Activated B cell treated with CpG ODN at 0.5 μM for 24 hours (primary cell): ENCODE results near the gene RBM14. TPM values are rescaled to one million over a fixed set of nuclear protein-coding genes. Genes with fewer than 3 reads are reported as not detected.

Experiments used
- ATAC-seq: fragments of 200-7000 bp; cut with Tn5 transposase; one replicate; pipeline ENCODE4 v1.10.0; 2021; ENCODE audit warnings: low read depth, mild to moderate bottlenecking, moderate library complexity
- CTCF ChIA-PET: fragments of 350-600 bp; sonication (Branson Sonifier 250); formaldehyde crosslinking; loops from one replicate; lab custom pipeline; 2021; ENCODE audit warnings: antibody characterized with exemption; lab: Charles Lee
- POLR2A ChIA-PET: fragments of 350-600 bp; sonication (Branson Sonifier 250); formaldehyde crosslinking; loops from one replicate; lab custom pipeline; 2021; ENCODE audit warnings: antibody characterized with exemption; lab: Charles Lee
- DNase-seq: peaks from one replicate; pipeline ENCODE4 v3.0.0; 2022
- H3K27ac Mint-ChIP-seq: one replicate; pipeline ENCODE4 v1.8.0; 2020; ENCODE audit warnings: mixed read lengths
- H3K27me3 Mint-ChIP-seq: one replicate; pipeline ENCODE4 v1.8.0; 2021; ENCODE audit warnings: mixed read lengths
- H3K36me3 Mint-ChIP-seq: one replicate; pipeline ENCODE4 v1.8.0; 2021; ENCODE audit warnings: low read depth, mixed read lengths
- H3K4me1 Mint-ChIP-seq: one replicate; pipeline ENCODE4 v1.8.0; 2021; ENCODE audit warnings: mixed read lengths
- H3K4me3 Mint-ChIP-seq: one replicate; pipeline ENCODE4 v1.8.0; 2020; ENCODE audit warnings: mild to moderate bottlenecking, mixed read lengths
- H3K9me3 Mint-ChIP-seq: one replicate; pipeline ENCODE4 v1.8.0; 2020; ENCODE audit warnings: mixed read lengths
- intact Hi-C: fragments of 100-400 bp; cut with micrococcal nuclease; formaldehyde crosslinking; loops from one replicate; pipeline ENCODE4 v1.15.1; 2024
- total RNA-seq: library from RNA; stranded (reverse); gene quantifications from 2 replicates; pipeline ENCODE4 v1.2.3, GENCODE V29; 2022
- TF ChIP-seq, protein P1 (sequence below): fragments of 200-600 bp; IDR thresholded peaks from one replicate; pipeline ENCODE4 v1.8.0; 2022; ENCODE audit warnings: antibody characterized with exemption, mild to moderate bottlenecking

RBM14 gene
- total RNA-seq, 1 donor from 2014 or later, result 160 TPM

DNA sequence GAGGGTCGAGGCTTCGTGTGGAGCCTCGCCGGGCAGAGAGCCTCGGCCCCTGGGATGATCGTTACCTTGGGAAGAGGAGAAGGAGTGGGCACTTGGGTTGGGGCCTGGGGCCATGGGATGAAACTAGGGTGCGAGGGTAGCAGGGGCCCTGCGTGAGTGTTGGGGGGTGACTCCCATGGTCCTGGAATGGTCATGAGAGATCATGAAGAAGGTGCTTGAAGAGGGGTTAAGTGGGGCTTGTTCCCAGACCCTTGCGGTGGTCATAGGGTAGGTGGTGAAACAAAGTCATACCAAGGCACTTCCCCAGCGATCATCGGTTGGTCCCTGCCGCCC, 23.2 kb upstream of the RBM14 start:
- ChIA-PET CTCF (interaction anchor here (1.0 to 2.3 kb wide), 6 partner anchors 15 to 85 kb away, joined by 3 to 18 read pairs (median 6); partner anchors contain the start of genes RBM4 and RBM4B), POLR2A (interaction anchor here (0.8 to 6.6 kb wide), 9 partner anchors 13 to 85 kb away, joined by 4 to 72 read pairs (median 8); partner anchors contain the start of genes RBM14, RBM4 and RBM4B)
- H3K27ac Mint-ChIP-seq, result peak overlapping the region; percentile 99
- H3K4me3 Mint-ChIP-seq, result peak overlapping the region; percentile 100
- DNase-seq (no peak), ATAC-seq (peak; percentile 7)
- no peaks in the 10 kb centered on the region for H3K27me3 Mint-ChIP-seq
- TF ChIP-seq, protein P1, sequence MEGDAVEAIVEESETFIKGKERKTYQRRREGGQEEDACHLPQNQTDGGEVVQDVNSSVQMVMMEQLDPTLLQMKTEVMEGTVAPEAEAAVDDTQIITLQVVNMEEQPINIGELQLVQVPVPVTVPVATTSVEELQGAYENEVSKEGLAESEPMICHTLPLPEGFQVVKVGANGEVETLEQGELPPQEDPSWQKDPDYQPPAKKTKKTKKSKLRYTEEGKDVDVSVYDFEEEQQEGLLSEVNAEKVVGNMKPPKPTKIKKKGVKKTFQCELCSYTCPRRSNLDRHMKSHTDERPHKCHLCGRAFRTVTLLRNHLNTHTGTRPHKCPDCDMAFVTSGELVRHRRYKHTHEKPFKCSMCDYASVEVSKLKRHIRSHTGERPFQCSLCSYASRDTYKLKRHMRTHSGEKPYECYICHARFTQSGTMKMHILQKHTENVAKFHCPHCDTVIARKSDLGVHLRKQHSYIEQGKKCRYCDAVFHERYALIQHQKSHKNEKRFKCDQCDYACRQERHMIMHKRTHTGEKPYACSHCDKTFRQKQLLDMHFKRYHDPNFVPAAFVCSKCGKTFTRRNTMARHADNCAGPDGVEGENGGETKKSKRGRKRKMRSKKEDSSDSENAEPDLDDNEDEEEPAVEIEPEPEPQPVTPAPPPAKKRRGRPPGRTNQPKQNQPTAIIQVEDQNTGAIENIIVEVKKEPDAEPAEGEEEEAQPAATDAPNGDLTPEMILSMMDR, result no peak
- H3K9me3 Mint-ChIP-seq, result no peaks in the 10 kb centered on the region
- H3K36me3 Mint-ChIP-seq, result peaks cover 4% of the 10 kb centered on the region
- peaks cover 36% of the 10 kb centered on the region for H3K4me1 Mint-ChIP-seq
- intact Hi-C loops, result loop anchor here (1.0 to 5.0 kb wide), 5 partner anchors 23 to 281 kb away; partner anchors contain the start of genes RBM14 and RBM4

DNA sequence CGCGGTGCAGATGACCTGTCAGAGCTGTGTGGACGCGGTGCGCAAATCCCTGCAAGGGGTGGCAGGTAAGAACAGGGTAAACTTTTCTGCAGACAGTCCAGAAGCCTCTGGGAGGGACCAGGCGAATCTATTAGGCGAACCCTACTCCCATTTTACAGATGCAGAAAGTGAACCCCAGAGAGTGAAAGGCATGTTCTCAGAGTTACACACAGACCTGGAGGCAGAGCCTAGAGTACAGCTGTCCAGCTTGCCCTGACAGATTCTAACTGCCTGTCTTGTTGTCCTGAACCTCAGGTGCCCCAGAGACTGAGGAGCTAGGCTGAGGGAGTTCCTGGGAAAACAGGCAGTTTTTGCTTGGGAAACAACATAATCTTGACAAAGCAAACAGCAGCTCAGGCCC, 22.8 kb upstream of the RBM14 start:
- ChIA-PET CTCF (interaction anchor here (1.0 to 2.0 kb wide), 4 partner anchors 12 to 85 kb away, joined by 3 to 7 read pairs (median 4); partner anchors contain the start of gene RBM4B), POLR2A (interaction anchor here (0.8 to 6.6 kb wide), 7 partner anchors 13 to 84 kb away, joined by 4 to 72 read pairs (median 7); partner anchors contain the start of genes RBM14, RBM4 and RBM4B)
- no peak for DNase-seq
- intact Hi-C loops, result loop anchor here (1.0 to 5.0 kb wide), 5 partner anchors 23 to 281 kb away; partner anchors contain the start of genes RBM14 and RBM4
- Mint-ChIP-seq H3K4me3 (peak overlapping the region; percentile 100), H3K4me1 (peaks cover 36% of the 10 kb centered on the region), H3K27me3 (no peaks in the 10 kb centered on the region), H3K36me3 (peaks cover 4% of the 10 kb centered on the region), H3K27ac (peak overlapping the region; percentile 99), H3K9me3 (no peaks in the 10 kb centered on the region)
- TF ChIP-seq, protein P1, result no peak
- no peak for ATAC-seq

DNA sequence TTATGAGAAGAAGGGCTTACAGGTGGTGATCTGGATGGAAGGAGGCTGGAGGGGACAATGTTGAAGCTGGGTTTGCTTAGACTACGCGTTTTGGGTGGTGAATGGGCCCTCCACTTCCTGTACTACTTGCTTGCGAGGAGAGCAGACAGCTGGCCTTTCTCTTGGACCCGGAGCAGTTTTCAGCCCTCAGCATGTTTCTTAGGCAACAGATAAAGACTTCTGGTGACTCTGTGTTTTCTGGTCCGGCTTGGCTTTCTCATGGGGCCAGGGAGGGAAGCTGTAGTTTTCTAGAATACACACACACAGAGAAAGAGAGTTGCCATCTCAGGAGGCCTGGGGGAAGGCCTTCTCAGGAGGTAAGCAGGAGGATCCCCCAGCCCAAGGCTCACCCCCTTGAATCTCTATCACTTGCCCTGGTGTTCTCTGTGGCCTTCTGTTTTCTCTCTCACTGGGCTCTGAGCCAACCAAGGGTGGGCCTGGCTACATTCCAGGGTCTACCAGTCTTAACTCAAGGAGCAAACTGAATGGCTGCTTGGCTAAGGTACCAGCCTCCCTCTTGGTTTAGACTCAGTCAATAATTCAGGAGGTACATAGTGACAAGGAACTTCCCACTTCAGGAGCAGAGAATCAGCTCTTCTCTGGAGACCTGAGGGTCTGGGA, 21.1 kb upstream of the RBM14 start:
- intact Hi-C loops, result no loop called here
- H3K4me3 Mint-ChIP-seq, result peak overlapping the region; percentile 59
- TF ChIP-seq, protein P1, result no peak
- no peaks in the 10 kb centered on the region for H3K27me3 Mint-ChIP-seq
- H3K36me3 Mint-ChIP-seq, result peaks cover 5% of the 10 kb centered on the region
- ChIA-PET CTCF (interaction anchor here (2.0 kb wide), 1 partner anchor 14 kb away, joined by 4 read pairs; no protein-coding TSS in a partner anchor), POLR2A (interaction anchor here (0.7 to 6.6 kb wide), 10 partner anchors 11 to 245 kb away, joined by 3 to 72 read pairs (median 6); partner anchors contain the start of genes RBM14, RBM4, RBM4B and ZDHHC24)
- peaks cover 41% of the 10 kb centered on the region for H3K4me1 Mint-ChIP-seq
- DNase-seq (no peak), ATAC-seq (no peak)
- peak overlapping the region; percentile 77 for H3K27ac Mint-ChIP-seq
- H3K9me3 Mint-ChIP-seq, result no peaks in the 10 kb centered on the region

DNA sequence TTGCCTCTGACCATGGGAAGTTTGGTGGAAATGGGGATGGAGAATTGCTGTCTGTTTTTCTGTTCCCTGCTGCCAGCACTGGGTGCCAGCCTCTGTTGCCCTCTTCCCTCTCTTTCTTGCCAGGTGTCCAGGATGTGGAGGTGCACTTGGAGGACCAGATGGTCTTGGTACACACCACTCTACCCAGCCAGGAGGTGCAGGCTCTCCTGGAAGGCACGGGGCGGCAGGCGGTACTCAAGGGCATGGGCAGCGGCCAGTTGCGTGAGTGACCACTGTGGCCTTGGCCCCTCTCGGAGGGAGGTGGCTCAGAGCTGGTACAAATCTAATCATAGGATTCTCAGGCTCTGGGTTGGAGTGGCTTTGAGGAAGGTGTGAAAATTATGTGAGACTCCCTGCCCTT, 17.4 kb upstream of the RBM14 start:
- TF ChIP-seq, protein P1, result no peak
- no peak overlapping the region for H3K27ac Mint-ChIP-seq
- H3K4me3 Mint-ChIP-seq, result no peak overlapping the region
- H3K9me3 Mint-ChIP-seq, result no peaks in the 10 kb centered on the region
- H3K27me3 Mint-ChIP-seq, result no peaks in the 10 kb centered on the region
- DNase-seq (no peak), ATAC-seq (no peak)
- H3K4me1 Mint-ChIP-seq, result peaks cover 37% of the 10 kb centered on the region
- intact Hi-C loops, result no loop called here
- peaks cover 16% of the 10 kb centered on the region for H3K36me3 Mint-ChIP-seq
- ChIA-PET POLR2A (no interaction called here), CTCF (no interaction called here)

DNA sequence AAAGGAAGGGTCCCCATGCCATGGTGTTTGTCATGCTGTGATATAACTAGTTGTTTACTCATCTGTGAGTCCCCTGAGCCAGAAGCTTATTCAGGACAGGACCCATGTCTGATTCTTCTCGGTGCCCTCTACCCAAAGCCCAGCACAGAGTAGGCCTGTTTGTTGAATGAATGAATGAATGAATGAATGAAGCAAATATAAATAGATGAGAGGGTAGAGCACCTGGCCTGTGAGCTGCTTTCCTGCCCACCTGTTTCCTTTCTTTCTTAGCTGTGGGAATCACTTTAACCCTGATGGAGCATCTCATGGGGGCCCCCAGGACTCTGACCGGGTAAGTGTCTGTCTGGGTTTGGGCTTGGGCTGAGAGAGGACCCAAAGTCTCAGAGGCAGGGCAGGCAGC, 16.2 kb upstream of the RBM14 start:
- ChIA-PET POLR2A (interaction anchor here (0.9 to 2.8 kb wide), 2 partner anchors 17 to 70 kb away, joined by 3 to 13 read pairs; partner anchors contain the start of gene RBM14), CTCF (no interaction called here)
- Mint-ChIP-seq H3K4me3 (no peak overlapping the region), H3K27ac (peak overlapping the region; percentile 32), H3K27me3 (no peaks in the 10 kb centered on the region), H3K4me1 (peaks cover 30% of the 10 kb centered on the region), H3K36me3 (peaks cover 28% of the 10 kb centered on the region), H3K9me3 (no peaks in the 10 kb centered on the region)
- TF ChIP-seq, protein P1, result no peak
- DNase-seq, result no peak
- intact Hi-C loops, result no loop called here
- no peak for ATAC-seq
